OCI-M2 (cell line): Measurements from ENCODE around the gene RCC2.

Experiments used
- DNase-seq: peaks from one replicate; lab custom pipeline; 2025; ENCODE audit not compliant: unreplicated experiment; lab: John Stamatoyannopoulos, UW

RCC2 gene

GRCh38 chr1:17447501-17447992, 8.1 kb upstream of the RCC2 start:
- DNase-seq, result no peak

- DNase-seq, result no peak
These were observed 3.4 kb upstream of the RCC2 start for GRCh38 chr1:17442841-17443240.

GRCh38 chr1:17441993-17442357, 2.5 kb upstream of the RCC2 start:
- DNase-seq, result no peak

GRCh38 chr1:17441265-17441992, 2.0 kb upstream of the RCC2 start:
- no peak for DNase-seq

- DNase-seq, result no peak
These were observed 1.3 kb upstream of the RCC2 start for GRCh38 chr1:17440827-17441168.

GRCh38 chr1:17440074-17440826, 773 bp upstream of the RCC2 start:
- DNase-seq, result no peak

GRCh38 chr1:17438318-17439249, 893 bp downstream of the RCC2 start:
- DNase-seq, result no peak

- no peak for DNase-seq
These were observed 1.7 kb downstream of the RCC2 start for GRCh38 chr1:17437580-17438317.

- no peak for DNase-seq
These were observed 2.3 kb downstream of the RCC2 start for GRCh38 chr1:17437260-17437579.

- DNase-seq, result no peak
These were observed 2.9 kb downstream of the RCC2 start for GRCh38 chr1:17436380-17437174.

- DNase-seq, result no peak
These were observed 4.9 kb downstream of the RCC2 start for GRCh38 chr1:17434601-17435000.

GRCh38 chr1:17434016-17434415, 5.5 kb downstream of the RCC2 start:
- no peak for DNase-seq

DNA sequence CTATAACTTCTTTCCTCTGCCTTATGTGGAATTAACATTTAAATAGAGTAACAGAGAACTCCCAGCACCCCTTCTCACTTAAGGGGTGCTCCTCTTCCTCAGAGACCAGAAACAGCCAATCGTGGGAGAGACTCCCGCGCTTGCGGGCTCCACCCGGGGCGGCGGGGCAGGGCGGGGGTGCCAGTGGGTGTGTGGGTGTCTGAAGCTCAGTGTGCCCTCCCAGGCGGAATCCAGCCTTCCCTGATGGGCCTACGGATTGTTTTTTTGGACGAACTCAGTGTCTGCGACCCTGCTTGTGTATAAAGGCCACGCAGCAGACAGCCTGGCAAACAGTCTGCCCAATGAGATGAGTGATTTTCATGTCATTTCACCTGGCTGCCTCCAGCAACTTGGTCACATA, 6.2 kb downstream of the RCC2 start:
- no peak for DNase-seq

- no peak for DNase-seq
These were observed 7.1 kb downstream of the RCC2 start for GRCh38 chr1:17432412-17432811.

DNA sequence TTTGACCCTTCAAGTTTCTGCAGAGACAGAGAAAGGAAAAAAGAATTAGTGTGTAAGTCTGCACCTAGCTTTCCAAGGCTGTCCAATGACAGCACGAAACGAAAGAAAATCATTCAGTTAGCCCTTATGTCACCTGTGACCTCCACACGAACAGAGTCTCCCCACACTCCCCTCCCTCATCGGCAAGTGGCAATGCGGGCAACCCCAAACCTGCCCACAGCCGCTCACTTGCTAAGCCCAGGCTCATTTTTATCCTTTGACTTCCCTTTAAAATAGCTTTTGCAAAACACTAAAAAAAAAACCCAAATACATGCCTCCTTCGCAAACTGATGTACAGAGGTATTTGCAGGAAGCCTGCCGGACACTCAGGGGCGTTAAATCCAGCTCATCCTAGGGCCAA, 10.3 kb downstream of the RCC2 start:
- DNase-seq, result no peak

DNA sequence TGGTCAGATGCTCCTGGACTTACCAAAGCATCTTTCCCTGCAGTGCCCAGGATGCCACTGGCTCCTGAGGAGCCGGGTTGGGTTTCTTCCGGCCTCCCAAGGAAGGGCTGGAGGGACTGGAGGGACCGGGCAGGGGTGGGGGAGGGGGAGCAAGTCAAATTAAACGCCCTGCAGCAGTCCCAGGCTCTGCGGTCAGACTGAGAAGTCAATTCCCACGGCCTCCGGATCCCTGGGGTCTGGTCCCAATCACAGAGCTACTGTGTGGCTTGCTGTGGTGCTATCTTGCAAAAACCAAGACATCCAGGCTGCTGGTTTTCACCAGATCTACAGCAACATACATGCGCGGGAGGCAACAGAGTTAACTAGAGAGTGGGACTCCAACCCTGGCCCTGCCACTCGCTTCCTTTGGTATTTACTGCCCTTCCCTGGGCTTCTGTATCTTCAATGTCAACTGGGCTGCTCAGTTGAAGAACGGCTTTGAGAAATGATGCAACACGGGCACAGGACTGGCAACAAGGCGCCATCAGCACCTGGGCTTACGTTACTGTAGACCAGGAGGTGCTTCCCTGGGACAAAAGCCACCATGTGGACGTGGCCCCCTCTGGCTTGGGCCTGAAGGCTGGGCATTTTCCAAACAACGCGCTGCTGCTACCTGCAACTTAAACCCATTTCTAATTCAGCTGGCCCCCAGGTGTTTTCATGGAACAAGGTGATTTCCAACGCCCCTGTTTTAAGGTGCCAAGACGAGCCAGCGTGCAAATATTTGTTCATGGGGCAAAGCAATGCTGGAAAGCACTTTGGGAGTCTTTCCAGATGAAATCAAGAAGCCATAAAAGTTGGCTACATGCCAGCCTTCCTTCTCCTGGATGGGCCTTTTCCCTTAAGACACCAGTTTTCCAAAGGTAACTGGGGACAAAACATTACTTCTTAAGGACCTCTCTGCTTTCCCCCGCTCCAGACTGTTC, 11.5 kb downstream of the RCC2 start:
- DNase-seq, result no peak

DNA sequence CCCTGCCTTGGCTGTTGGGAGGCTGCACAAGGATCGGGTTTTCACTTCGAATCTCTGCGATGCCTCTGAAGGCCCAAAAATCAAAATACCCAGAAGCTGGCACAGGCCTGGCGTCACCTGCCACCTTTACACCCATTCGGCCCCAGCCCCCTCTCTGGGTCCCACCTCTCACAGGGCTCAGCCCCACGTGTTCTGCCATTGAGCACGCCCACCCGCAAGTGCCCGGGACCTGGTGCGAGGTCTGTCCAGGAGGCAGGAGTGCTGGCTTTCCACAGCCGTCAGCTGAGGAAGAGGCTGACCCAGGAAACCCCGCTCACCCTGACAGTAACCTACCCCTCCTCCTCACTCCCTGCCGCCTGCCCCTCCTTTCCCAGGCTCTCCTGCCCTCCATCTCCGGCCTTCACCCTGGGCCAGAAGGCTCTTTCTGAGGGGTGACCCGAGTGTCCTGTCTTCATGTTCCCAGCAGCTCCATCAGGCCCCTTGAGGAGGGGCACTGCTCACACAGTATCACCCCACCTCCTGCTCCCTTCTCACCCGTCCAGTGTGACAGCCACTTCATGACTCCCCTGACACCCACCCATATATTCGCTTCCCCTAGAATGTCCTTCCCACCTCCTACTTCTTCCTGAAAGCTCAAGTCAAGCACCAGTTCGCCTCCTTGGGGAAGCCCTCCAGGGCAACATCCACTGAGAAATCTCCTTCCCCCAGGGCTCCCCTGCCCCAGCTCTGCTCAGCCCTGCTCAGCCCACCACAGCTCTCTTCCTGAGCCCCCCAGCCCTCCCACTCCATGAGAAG, 13.5 kb downstream of the RCC2 start:
- DNase-seq, result no peak

- no peak for DNase-seq
These were observed 15.7 kb downstream of the RCC2 start for GRCh38 chr1:17423781-17424245.
